DMS153 (cell line): ENCODE data around the gene LAMTOR4.

Experiments
- DNase-seq: peaks from one replicate; lab custom pipeline; 2025; lab: John Stamatoyannopoulos, UW

Gene LAMTOR4

GRCh38 chr7:100153708-100154535, 5.2 kb downstream of the LAMTOR4 start:
- DNase-seq = no peak

DNA sequence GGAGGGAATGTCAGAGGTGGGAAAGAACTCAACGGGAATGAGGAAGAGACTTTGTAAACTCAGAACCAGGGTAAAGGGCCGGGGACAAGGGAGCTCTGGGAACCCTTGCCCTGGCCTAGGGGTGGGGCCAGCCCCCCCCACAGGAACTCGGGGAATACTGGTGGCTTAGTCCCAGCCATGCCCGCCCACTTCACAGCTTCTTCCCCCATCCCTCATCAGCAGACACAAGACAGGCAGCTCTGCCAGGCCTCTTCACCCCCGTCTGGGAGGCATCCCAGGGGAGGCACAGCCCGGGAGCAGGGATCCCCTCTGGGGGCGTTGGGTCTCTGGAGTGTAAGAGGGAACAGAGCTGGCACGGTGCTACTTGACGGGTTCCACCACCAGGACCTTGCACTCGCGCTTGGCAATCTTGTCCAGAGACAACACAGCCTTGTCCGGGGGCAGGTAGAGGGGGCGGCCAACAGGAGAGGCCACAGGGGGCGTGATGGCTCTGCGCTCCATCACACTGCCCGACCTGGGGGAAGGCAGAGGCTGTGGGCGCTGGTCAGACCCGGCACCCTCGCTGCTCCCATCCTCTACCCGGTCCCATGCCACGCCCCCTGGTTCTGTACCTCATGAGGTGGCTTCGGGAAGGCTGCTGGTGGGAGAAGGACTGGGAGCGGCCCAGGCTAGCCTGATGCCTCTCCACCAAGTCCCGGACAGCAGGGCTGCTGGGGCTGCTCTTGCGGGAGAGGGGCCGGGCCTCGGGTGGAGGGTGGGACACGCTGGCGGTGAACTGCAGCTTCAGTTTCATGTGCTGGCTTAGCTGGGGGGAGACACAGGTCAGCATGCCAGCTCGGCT, 6.2 kb downstream of the LAMTOR4 start:
- no peak for DNase-seq

GRCh38 chr7:100155553-100156317, 7.0 kb downstream of the LAMTOR4 start:
- no peak for DNase-seq

GRCh38 chr7:100156331-100157068, 7.8 kb downstream of the LAMTOR4 start:
- no peak for DNase-seq

DNA sequence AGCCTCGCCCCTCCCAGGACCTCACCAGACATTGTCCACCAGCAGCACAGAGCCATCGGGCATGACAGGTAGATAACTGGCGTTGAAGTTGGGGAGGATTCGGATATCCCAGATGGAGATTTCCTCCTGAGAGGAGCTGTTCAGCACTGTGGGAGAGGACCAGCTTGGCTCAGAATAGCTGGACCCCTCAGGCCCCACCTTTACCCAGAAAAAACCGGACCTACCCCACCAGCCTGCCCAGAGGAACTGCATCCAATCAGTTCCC, 8.3 kb downstream of the LAMTOR4 start:
- no peak for DNase-seq

GRCh38 chr7:100157334-100158228, 8.9 kb downstream of the LAMTOR4 start:
- DNase-seq = peak; percentile 26

DNA sequence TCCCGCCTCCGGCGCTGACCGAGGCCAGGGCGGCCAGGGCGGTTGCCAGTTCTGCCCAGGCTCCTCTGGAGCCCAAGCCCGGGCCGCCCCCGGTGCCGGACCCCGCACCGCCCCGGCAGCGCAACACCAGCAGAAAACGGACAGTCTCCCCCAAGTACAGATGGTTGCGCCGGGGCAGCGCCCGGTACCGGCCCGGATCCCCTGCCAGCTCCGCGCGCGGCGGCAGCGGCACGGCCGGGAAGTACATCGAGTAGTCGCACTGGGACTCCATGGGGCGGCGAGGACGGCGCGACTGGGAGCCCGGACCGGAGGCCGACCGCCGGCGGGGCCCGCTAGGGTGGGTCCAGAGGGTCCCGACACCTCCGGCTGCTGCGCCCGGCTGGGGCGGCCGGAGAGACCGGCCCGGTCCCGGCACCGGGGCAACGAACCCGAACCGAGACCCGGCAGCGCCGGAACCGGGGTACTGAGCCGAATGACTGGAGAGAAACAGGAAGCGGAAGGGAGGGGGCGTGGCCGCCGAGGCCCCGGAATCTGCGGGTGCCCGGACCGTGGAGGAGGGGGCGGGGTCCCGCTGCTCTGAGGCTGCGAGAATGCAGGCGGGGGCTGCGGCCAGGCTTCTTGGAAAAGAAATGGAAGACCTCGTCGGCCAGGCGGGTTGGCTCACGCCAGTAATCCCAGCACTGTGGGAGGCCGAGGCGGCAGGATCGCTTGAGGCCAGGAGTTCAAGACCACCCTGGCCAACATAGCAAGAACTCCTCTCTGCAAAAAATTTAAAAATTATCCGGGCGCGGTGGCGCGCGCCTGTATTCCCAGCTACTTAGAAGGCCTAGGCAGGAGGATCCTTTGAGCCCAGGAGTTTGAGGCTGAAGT, 9.7 kb downstream of the LAMTOR4 start, which contains the start of gene TRAPPC14:
Gene TRAPPC14 (minus strand): TSS at position 495 of the 870 bp plus-strand sequence. CDS start 224 bp downstream, at position 271.
- DNase-seq = peak; percentile 54

GRCh38 chr7:100159099-100159623, 10.4 kb downstream of the LAMTOR4 start:
- no peak for DNase-seq

- DNase-seq = no peak
These were observed 11.3 kb downstream of the LAMTOR4 start for GRCh38 chr7:100160067-100160466.

- no peak for DNase-seq
These were observed 14.4 kb downstream of the LAMTOR4 start for GRCh38 chr7:100163006-100163531.

DNA sequence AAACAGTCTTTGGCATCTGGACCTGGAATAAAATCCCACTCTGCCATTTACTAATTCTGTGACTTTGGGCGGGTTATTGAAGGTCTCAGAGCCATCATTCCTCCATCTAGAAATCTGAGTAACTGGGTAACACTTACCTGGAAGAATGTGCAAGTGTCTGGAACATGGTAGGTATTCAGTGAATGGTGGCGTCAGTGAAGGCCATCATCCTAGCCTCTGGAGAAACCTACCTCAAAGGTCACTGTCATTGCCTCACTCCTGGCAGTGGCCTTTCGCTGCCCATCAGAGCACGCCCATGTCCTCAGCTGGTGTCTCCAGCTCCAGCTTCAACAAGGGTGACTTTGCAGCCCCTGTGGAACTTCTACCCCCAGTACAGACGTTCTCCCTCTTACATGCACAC, 15.2 kb downstream of the LAMTOR4 start:
- DNase-seq = no peak

GRCh38 chr7:100166317-100166940, 17.7 kb downstream of the LAMTOR4 start:
- DNase-seq = no peak

- DNase-seq = no peak
These were observed 18.5 kb downstream of the LAMTOR4 start for GRCh38 chr7:100166970-100167911.

DNA sequence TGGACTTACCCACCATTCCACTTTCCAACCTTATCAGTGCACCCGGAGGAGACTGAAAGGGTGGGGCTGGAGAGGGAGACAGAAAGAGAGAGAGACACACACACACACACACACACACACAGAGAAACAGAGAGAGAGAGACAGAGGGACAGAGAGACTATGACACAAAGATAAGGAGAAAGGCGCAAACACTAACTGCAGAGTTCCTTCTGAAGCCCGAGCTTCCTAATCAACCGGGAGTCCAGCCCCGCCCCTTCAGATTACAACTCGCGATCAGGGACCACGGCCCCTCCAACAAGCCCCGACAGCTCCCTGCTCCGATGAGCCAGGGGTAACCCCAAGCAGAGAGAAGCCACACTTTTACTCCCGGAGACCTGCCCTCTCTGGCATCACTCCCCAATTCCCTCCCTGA, 19.2 kb downstream of the LAMTOR4 start:
- no peak for DNase-seq

GRCh38 chr7:100169147-100169850, 20.6 kb downstream of the LAMTOR4 start:
- DNase-seq = no peak

GRCh38 chr7:100170101-100170897, 21.6 kb downstream of the LAMTOR4 start:
- no peak for DNase-seq
